Stimulated activated naive CD4-positive, alpha-beta T cell treated with Interleukin-2 at 50 U/mL for 16 hours (primary cell): ENCODE measurements around the gene QRICH2.
A peak's percentile ranks its signal among the peaks of the same experiment; 100 is the strongest.

Source experiments
- DNase-seq: peaks from one replicate; lab custom pipeline; 2025; lab: John Stamatoyannopoulos, UW

Gene QRICH2

DNA sequence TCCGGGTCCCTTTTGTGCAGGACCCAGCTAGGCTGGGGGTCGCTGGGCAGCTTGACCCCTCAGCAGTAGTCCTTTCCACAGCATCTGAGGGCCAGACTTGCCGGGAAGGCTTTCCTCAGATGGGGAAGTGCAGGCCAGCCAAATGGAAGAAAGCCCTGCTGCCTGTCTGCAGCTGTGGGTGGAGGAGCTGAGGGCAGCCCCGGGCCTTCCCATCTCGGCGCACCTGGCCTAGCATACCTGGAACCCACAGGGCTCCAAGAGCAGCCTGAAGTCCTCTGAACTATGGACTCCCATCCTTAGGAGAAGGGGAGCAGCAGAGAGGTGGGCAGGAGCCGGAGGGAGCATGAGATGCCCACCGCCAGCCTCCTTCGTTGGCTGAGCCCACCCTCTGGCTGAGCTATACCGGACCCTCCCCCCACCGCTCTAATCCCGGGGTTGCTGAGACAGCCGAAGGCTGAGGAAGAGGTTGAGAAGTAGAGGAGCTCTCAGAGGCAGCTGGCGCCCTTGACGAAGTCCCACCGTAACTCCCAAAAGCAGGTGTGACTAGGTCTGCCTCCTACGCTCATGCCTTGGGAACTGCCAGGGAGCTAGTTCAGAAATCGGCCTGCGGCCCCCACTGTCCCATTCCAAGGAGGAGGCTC, 29.7 kb downstream of the QRICH2 start:
- DNase-seq = no peak

DNA sequence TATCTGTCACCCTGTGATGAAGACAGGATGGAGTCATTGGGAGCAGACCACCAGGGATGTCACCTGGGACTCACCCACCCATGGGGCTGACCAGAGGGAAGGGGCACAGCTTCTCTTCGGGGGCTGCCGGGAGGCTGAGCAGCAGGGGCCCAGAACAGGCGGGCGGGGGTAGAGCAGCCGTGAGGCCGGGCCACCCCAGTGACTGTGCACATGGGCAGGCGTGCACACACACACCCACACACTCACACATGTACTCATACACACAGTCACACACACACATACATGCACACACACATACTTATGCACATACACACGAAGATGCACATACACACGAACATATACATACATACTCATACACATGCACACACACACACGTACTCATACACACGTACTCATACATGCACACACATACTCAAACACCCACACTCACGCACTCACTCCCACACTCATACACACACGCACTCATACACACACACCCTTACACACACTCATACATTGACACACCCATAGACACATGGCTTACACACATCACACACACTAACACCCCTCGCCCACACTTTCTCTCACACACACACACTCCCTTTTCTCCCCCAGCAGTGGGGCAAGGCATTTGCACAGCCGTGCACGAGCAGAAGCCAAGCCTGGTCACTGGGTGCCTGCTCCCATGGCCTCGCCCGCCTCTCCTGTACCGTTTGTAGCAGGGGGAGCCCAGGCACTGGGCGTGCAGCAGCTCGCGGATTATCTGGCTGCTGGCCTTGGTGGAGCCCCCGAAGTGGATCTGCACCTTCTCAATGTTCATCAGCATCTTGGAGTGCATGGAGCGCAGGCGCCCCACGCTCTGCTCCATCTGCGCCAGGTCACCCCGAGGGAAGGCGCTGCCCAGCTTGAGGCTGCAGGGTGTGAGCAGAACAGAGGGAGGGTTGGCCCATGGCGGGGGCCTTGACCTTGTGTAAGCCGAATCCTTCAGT, 30.5 kb downstream of the QRICH2 start:
- DNase-seq = no peak

DNA sequence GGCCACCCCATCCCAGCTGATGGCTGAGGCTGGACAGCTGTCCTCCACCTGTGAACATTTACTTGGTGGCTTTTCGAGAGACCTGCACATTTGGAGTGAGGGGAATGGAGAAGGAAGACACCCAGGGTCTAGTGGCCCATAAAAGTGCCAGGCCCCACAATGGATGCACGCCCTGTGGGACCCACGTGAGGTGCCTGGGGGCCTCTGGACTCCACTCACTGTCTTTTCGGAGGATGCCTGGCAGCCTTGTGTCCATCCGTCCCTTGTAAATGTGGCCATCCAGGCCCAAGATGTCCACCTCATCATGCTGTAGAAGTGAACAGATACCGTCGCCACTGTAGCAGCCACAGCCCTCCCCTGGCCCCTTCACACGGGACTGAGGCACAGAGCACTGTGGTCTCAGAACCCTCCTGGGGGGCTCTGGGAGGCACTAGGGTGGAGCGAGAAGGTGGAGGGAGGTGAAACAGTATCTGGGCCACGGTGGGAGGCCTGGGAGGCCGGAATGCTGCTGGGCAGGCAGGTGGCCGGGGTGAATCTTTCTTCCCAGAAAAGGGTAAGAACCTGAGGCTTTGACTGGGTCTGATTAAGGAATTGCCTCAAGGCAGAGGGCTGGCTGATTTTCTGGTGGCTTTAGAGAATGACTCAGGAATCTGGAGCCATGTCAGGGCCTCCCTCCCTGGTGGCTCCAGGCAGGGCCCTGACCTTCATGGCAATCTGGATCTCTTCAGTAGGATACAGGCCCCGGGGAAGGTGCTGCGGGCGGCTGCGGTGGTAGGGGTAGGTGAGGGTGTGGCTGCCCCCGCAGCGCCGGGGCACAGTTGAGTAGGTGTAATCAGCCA, 31.4 kb downstream of the QRICH2 start:
- no peak for DNase-seq

- DNase-seq = no peak
Observed at GRCh38 chr17:76276069-76276431, 32.0 kb downstream of the QRICH2 start.

- DNase-seq = no peak
Observed at GRCh38 chr17:76275382-76276068, 32.6 kb downstream of the QRICH2 start.

DNA sequence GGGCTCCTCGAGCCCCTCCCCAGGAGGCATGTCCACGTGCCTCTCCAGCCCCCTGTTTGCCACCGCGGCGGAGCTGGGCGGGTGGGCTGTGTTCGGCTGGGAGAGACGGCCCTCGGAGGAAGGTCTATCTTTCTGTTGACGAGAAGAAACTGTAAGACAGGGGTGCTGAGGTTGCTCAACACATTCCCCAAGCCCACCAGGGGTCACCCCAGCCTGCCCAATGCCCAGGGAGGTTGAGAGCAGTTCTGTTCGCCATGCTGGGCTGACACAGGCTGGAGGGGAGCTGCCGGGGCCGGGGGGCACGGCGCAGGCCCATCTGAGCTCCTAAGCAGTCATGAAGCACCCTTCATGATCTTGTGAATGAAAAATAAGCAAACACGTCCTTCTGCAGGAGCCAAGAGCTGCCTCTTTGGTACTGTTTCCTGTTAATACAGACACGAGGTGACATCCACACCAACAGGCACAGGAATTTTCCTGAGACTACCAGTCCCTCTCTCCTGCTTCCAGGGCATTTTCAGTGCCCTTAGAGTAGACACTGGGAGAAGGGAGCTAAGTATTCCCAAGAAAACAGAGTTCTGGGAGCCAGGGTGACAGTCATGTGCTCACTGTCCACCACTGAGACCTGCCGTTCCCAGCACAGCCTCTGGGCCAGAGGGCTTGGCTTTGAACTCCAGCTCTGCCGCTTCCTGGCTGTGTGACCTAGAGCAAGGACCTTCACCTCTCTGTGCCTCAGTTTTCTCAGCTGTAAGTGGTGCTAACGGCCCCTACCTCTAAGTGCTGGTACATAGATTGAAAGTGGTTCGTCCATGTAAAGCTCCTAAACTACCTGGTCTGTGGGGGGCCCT, 33.7 kb downstream of the QRICH2 start:
- no peak for DNase-seq

DNA sequence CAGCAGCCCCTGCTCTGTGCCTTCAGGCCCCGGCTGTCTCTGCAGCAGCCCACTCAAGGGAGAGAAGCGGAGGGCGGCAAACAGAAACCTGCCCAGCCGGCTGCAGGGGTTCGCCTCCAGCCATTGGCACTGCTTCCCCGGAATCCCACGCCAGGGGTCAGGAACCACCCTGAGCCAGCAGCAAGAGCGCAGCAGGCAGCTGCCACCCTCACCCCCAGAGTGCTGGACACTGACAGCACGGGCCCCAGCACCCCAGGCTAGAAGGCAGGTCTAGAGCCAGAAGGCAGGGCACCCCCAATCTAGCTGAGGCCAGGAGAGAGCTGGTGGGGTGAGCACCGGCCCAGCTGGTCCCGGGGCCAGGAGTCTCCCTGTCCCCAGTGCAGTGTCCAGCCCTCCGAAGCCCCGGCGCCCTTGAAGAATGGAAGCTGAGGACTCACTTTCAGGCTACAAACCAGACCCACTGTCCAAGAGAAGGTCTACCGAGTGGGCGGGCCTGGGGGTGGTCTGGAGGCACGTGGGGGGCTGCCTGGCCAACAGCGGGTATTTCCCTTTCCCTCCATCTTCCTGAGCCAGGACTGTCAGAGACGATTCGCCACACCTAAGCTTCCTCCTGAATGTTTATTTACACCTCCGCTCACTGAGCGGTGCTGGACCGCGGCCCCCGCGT, 34.5 kb downstream of the QRICH2 start:
- no peak for DNase-seq

GRCh38 chr17:76272541-76273444, 35.3 kb downstream of the QRICH2 start:
- DNase-seq = peak; percentile 67

GRCh38 chr17:76271669-76272540, 36.2 kb downstream of the QRICH2 start:
- DNase-seq = peak; percentile 87

GRCh38 chr17:76270770-76271668, 37.1 kb downstream of the QRICH2 start:
- no peak for DNase-seq

DNA sequence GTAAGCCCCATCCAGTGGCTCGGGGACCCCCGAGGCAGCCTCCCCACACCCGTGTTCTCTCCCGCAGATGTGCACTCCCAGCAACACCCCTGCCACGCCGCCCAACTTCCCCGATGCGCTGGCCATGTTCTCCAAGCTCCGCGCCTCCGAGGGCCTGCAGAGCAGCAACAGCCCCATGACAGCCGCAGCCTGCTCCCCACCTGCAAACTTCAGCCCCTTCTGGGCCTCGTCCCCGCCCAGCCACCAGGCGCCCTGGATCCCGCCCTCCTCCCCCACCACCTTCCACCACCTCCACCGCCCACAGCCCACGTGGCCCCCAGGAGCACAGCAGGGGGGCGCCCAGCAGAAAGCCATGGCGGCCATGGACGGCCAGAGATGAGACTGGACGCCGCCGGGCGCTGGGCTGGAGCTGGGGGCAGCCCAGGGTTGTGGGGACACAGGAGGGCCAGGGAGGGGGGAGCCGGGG, 37.9 kb downstream of the QRICH2 start:
- DNase-seq = no peak

DNA sequence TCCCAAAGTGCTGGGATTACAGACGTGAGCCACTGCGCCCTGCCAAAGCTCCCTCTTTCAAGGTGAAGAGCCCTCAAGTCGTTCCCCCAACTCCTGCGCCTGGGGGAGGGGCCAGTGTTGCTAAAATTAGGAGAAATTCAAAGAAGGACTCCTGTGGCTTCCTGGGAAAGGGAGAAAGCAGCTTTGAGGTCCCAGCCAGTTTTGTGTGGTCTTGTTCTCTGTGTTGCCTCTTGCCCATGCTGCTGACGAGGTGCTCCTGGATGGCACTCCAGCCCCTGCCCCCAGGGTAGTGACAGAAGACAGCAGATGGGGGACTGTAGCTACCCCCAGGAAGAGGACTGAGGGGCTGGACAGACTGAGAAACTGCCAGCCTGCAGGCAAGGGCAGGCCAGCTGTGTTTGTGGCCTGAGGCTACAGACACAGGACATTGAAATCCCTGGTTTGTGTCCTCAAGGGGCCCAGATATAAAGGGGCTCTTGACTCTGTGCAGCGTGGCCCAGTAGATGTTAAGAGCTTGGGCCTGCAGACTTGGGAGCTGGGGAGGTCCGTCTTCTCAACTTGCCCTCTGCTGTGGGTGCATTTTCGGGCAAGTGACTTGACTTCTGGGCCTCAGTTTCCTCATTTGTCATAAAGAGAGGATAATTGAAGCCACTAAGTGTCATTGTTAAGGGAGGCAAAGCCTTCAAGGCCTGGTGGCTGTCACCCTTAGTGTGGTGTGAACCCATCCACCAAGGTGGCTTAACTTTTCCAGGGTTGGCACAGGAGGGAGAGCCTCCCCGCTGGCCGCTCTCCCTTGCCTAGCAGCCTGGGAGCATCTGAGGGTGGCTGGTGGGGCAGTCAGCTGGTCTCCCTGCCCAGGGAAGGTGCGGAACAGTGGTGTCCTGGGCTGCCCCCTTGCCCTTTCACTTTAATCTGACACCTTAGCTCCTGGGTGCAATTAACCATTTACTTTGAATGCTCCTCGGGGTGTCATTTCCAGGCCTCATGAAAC, 38.8 kb downstream of the QRICH2 start:
- DNase-seq = no peak

DNA sequence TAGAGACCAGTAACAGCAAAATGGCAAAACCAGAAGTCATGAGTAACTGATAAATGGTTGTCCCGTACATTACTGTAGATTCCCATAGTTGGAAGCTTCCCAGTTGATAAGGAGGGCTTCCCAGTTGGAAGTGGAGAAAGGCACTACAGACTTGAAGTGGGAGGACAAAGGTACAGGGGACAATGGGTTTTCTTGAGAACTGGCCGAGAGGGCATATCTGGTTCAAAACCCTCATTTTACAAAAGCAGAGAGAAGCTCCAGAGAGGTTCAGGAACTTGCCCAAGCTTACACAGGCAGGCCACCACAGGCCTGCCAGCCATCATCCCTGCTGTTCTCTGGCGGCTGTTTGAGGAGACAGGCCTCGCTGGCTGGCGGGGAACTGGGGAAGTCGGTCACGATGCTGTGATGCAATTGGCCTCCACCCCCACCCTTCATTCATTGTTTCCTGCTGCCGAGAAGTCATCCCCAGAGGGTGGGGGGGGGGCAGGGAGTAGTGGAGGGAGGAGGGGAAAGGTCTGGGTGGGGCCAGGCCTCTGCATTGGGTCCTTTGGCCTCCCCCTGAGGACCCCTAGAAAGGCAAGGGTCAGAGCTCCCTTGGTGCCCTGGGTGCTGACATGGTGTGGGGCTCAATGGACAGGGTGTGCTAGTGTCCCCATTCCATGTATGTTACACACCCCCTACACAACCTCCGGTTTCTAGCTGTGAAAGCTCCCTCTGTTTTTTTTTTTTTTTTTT, 39.9 kb downstream of the QRICH2 start:
- peak; percentile 74 for DNase-seq

DNA sequence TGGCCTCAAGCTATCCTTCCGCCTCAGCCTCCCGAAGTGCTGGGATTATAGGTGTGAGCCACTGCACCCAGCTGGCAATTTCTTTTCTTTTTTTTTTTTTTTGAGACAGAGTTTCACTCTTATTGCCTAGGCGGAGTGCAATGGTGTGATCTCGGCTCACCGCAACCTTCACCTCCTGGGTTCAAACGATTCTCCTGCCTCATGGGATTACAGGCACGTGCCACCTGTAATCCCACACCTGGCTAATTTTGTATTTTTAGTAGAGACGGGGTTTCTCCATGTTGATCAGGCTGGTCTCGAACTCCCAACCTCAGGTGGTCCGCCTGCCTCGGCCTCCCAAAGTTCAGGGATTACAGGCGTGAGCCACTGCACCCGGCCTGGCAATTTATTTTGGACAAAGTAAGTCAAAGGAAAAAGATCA, 40.5 kb downstream of the QRICH2 start:
- peak; percentile 15 for DNase-seq

DNA sequence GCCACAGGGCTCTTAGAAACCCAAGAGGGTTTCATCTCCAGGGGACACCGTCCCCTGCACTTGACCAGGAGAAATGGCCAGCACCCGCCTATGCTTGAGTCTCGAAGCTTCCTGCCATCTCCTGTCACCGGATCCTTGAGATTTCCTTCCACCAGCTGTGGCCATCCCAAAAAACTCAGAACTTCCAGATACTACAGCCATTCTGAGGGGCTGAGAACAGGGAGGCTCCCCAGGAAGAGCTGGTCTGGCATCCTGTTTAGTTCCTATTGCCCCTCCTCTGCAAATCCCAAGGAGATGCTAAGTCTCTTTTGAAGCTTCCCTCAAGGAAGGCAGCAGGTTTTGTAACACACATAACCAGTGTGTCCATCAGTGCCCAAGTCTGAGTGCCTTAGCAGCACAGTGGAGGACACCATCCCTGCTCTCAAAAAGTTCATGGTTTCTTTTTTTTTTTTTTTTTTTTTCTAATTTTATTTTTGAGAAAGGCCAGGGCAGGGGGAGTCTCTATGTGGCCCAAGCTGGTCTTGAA, 41.0 kb downstream of the QRICH2 start:
- no peak for DNase-seq
